ENCODE measurements around the gene INPP4B.

GRCh38 chr4:142713282-142714030 lies 132.6 kb downstream of the INPP4B start:
- TF ChIP-seq CTCF (IDR thresholded peaks at IDR 0.05) = no peak
- TF ChIP-seq POLR2A (IDR thresholded peaks at IDR 0.05) = no peak
- no peak for TF ChIP-seq EP300 (IDR thresholded peaks at IDR 0.05)
